ENCODE data around the gene PDIA6. TPM values are rescaled to one million over a fixed set of nuclear protein-coding genes. Genes with fewer than 3 reads are reported as not detected.

The PDIA6 gene
- total and polyA plus RNA-seq, 10 of the 15 experiments (the other 5 are each of a cell fraction or from before 2014, with no cell fraction given): 148 to 526 (median 209) TPM

GRCh38 chr2:10834068-10834655 is 21.6 kb upstream of the PDIA6 start (continued):
- no peak for TF ChIP-seq HDAC2 (IDR thresholded peaks at IDR 0.05)

- Histone ChIP-seq H3K36me3 (ENCODE audit: control insufficient read depth in 2 of 2, insufficient read depth in 2 of 2, low read length in 1 of 2) (no peaks in the 10 kb centered on the region), H3K79me2 (ENCODE audit: control insufficient read depth, insufficient read depth, low read length) (no peaks in the 10 kb centered on the region), H3K4me1 (ENCODE audit: control insufficient read depth, insufficient read depth, low read length) (no peaks in the 10 kb centered on the region), H3K27me3 (replicated peaks in 1 of 2; ENCODE audit: control insufficient read depth in 2 of 2, insufficient read depth in 2 of 2, low read length in 1 of 2) (peaks cover 0 to 1% of the 10 kb centered on the region in 2 experiments; a peak in 3 of 4 replicates), H4K20me1 (ENCODE audit: control insufficient read depth, insufficient read depth) (no peaks in the 10 kb centered on the region), H3K4me2 (ENCODE audit: control insufficient read depth, insufficient read depth) (no peak overlapping the region), H3K9me3 (replicated peaks; ENCODE audit: control insufficient read depth, insufficient read depth, low read length) (no peaks in the 10 kb centered on the region), H2AFZ (ENCODE audit: control insufficient read depth, low read depth, low read length) (no peak overlapping the region), H3K27ac (ENCODE audit: control insufficient read depth, insufficient read depth) (no peak overlapping the region), H3K4me3 (no peak overlapping the region), H3K9ac (ENCODE audit: control insufficient read depth, insufficient read depth, low read length) (no peak overlapping the region)
- intact Hi-C loops (cut with micrococcal nuclease; ENCODE audit: unreplicated experiment): loop anchor here (10.0 kb wide), 1 partner anchor 752 kb away; no protein-coding TSS in a partner anchor
- FAIRE-seq (no peak), ATAC-seq (no peak), DNase-seq (ENCODE audit: low read depth, low spot score) (no peak)
- ChIA-PET POLR2A (interaction anchor here (1.0 kb wide), 1 partner anchor 9 kb away, joined by 4 read pairs; no protein-coding TSS in a partner anchor), CTCF (interaction anchor here (0.6 to 9.2 kb wide), 41 partner anchors 9 to 631 kb away, joined by 3 to 87 read pairs (median 4); partner anchors contain the start of gene PDIA6), SMC1A (ENCODE audit: uncharacterized antibody, unreplicated experiment) (interaction anchor here (0.8 to 1.9 kb wide), 5 partner anchors 47 to 297 kb away, joined by 3 to 9 read pairs (median 5); no protein-coding TSS in a partner anchor), RAD21 (ENCODE audit: unreplicated experiment) (interaction anchor here (0.6 to 2.4 kb wide), 7 partner anchors 20 to 299 kb away, joined by 3 to 20 read pairs (median 5); partner anchors contain the start of gene PDIA6)
- in situ Hi-C loops (cut with MboI): no loop called here
- BruUV-seq (replicated peaks): no TSS peak
- WGBS (ENCODE audit: insufficient coverage, insufficient replicate concordance, low lambda C conversion rate, missing lambda C conversion rate): 69% methylated on average over 10 of the region's 10 CpGs
- TF ChIP-seq EED (IDR thresholded peaks at IDR 0.05; ENCODE audit: low read depth) (no peak), ATF2 (IDR thresholded peaks at IDR 0.05; ENCODE audit: low read length) (no peak), TCF12 (IDR thresholded peaks at IDR 0.05; ENCODE audit: low read depth, low read length) (no peak), E2F8 (IDR thresholded peaks at IDR 0.05; ENCODE audit: low read depth, partially characterized antibody) (no peak), CEBPB (IDR thresholded peaks at IDR 0.05; ENCODE audit: borderline replicate concordance in 1 of 2, low read depth in 2 of 2, low read length in 2 of 2) (no peak), EP300 (IDR thresholded peaks at IDR 0.05; ENCODE audit: borderline replicate concordance in 1 of 2, control insufficient read depth in 1 of 2, low read depth in 2 of 2, low read length in 2 of 2) (no peak), HDAC2 (IDR thresholded peaks at IDR 0.05) (no peak), FOXK2 (IDR thresholded peaks at IDR 0.05) (no peak), NR2C1 (IDR thresholded peaks at IDR 0.05) (no peak), CREM (IDR thresholded peaks at IDR 0.05; ENCODE audit: low read depth) (no peak), IRF3 (IDR thresholded peaks at IDR 0.05) (no peak), CEBPZ (IDR thresholded peaks at IDR 0.05; ENCODE audit: low read depth, low read length) (no peak), BMI1 (IDR thresholded peaks at IDR 0.05; ENCODE audit: borderline replicate concordance) (no peak)
Observed at GRCh38 chr2:10833021-10833420, 20.4 kb upstream of the PDIA6 start.

Measured in GM12878 (cell line).